GM21786 (cell line): ENCODE measurements around the gene ZNF331.

Experiments
- ATAC-seq: cut with Tn5 transposase; IDR thresholded peaks from one replicate; pipeline ENCODE4 v1.9.1; 2021; ENCODE audit not compliant: unreplicated experiment

Gene ZNF331

GRCh38 chr19:53571339-53571738 is 33.4 kb downstream of the ZNF331 start:
- ATAC-seq: no peak

- no peak for ATAC-seq
Observed at GRCh38 chr19:53576941-53577653, 39.2 kb downstream of the ZNF331 start.

- ATAC-seq: no peak
Observed at GRCh38 chr19:53577968-53578367, 40.0 kb downstream of the ZNF331 start.

GRCh38 chr19:53579518-53579917 is 41.6 kb downstream of the ZNF331 start:
- no peak for ATAC-seq

- no peak for ATAC-seq
Observed at GRCh38 chr19:53580871-53581835, 43.2 kb downstream of the ZNF331 start.

- no peak for ATAC-seq
Observed at GRCh38 chr19:53581871-53582279, 43.9 kb downstream of the ZNF331 start.

GRCh38 chr19:53583181-53583580 is 45.2 kb downstream of the ZNF331 start:
- no peak for ATAC-seq

GRCh38 chr19:53586277-53586691 is 48.3 kb downstream of the ZNF331 start:
- ATAC-seq: no peak

GRCh38 chr19:53594811-53595509 is 57.0 kb downstream of the ZNF331 start:
- ATAC-seq: no peak

- ATAC-seq: no peak
Observed at GRCh38 chr19:53595510-53595867, 57.5 kb downstream of the ZNF331 start.

GRCh38 chr19:53596056-53596455 is 58.1 kb downstream of the ZNF331 start:
- ATAC-seq: no peak

- ATAC-seq: no peak
Observed at GRCh38 chr19:53597023-53597422, 59.1 kb downstream of the ZNF331 start.

GRCh38 chr19:53598361-53598760 is 60.4 kb downstream of the ZNF331 start:
- no peak for ATAC-seq

GRCh38 chr19:53600217-53600616 is 62.3 kb downstream of the ZNF331 start:
- no peak for ATAC-seq

- no peak for ATAC-seq
Observed at GRCh38 chr19:53606031-53606430, 68.1 kb downstream of the ZNF331 start.

GRCh38 chr19:53608381-53608780 is 70.4 kb downstream of the ZNF331 start:
- ATAC-seq: no peak

GRCh38 chr19:53612762-53613526 is 75.0 kb downstream of the ZNF331 start:
- no peak for ATAC-seq

- ATAC-seq: no peak
Observed at GRCh38 chr19:53621885-53622740, 84.2 kb downstream of the ZNF331 start.

GRCh38 chr19:53624771-53625545 is 87.0 kb downstream of the ZNF331 start:
- no peak for ATAC-seq
